ENCODE data around the gene XYLT1.

XYLT1 gene

DNA sequence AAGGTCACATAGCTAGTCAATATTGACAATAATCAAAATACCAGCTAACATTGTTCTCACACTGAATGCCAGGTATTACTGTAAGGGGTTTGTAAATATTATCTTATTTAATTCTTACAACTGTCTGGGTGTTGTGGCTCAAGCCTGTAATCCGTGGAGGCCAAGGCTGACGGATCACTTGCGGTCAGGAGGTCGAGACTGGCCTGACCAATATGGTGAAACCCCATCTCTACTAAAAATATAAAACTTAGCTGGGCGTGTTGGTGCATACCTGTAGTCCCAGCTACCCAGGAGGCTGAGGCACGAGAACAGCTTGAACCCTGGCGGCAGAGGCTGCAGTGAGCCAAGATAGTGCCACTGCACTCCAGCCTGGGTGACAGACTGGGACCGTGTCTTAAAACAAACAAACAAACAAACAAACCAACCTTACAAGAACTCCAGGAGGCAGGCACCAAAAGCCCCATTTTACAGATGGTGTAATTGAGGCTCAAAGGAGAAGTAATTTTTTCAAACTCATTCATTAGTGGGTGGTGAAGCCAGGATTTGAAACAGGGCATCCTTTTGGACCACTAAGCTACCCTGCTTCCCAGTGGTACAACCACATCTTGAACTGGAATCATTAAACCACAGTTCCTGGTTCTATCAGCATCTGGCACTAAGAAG, 104.3 kb downstream of the XYLT1 start:
- TF ChIP-seq, protein P1, sequence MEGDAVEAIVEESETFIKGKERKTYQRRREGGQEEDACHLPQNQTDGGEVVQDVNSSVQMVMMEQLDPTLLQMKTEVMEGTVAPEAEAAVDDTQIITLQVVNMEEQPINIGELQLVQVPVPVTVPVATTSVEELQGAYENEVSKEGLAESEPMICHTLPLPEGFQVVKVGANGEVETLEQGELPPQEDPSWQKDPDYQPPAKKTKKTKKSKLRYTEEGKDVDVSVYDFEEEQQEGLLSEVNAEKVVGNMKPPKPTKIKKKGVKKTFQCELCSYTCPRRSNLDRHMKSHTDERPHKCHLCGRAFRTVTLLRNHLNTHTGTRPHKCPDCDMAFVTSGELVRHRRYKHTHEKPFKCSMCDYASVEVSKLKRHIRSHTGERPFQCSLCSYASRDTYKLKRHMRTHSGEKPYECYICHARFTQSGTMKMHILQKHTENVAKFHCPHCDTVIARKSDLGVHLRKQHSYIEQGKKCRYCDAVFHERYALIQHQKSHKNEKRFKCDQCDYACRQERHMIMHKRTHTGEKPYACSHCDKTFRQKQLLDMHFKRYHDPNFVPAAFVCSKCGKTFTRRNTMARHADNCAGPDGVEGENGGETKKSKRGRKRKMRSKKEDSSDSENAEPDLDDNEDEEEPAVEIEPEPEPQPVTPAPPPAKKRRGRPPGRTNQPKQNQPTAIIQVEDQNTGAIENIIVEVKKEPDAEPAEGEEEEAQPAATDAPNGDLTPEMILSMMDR (IDR thresholded peaks at IDR 0.05): no peak

DNA sequence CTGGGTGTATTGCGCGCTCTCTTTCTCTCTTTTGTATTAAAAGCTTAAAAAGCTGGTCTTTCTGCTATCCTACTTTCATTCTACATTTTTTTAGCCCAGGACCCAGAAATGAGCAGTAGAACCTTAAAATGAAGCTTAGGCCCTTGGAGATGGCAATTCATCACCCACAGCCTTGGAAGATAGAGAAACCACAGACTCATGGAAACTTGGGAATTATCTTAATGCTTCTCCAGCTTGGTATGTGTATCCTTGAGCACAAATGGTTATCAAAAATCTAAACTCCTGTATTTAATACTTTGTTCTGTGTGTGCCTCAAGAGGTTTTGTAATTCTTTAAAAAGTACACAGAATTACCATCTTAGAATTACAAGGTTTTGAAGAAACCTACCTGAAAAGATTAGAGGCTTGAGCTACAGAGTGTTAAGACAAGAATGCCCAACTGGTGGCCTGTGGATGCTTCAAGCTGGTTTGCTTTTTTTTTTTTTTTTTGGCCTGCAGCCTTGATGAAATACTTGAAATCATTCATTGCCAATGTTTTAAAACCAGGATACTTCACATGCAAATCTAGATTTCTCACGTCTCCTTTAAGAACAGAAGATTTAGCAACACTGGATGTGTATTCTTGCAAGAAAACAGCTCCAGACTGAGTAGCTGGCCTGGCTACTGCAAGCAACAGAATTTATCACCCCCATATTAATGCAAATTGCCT, 105.0 kb downstream of the XYLT1 start:
- TF ChIP-seq, protein P1 (IDR thresholded peaks at IDR 0.05): no peak

- TF ChIP-seq, protein P1 (IDR thresholded peaks at IDR 0.05): no peak
Observed at GRCh38 chr16:17365211-17365541, 105.6 kb downstream of the XYLT1 start.

DNA sequence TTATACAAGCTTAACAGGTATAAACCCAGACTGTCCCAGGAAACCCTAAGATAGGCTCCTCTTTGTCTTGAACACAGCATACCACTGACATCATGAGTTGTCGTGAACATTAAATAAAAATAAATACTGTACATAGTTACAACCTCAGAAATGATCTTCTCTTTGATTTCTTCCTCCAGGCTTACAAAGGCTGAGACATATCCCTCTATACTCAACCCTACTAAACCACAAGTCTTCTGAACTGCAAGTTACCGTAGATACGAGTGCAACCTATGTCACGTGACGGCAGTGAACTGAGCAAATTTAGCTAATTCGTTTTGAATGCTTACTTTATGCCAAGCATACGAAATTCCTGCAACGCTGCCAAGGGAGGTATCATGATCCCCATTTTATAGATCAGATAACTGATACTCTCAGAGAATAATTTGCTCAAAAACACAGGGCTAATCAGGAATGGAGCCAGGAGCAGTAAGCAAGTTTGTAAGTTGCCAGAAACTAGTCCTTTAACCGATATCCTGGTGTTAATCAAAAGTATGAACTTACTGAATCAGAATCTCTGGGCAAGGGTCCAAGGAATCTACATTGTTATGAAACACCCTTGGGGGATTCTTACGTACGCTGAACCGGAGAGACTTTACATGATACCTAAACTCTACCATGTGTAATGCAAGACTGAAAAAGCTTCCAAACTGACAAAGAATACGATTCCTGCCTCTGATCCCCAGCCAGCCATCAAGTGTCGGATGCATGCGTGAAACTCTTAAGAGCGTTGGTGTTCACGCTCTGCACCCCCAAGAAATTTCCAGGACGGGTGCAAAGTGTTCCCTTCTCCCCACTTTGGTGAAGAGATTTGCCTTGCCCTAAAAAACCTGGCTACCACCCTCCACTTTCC, 106.2 kb downstream of the XYLT1 start:
- TF ChIP-seq, protein P1 (IDR thresholded peaks at IDR 0.05): no peak

DNA sequence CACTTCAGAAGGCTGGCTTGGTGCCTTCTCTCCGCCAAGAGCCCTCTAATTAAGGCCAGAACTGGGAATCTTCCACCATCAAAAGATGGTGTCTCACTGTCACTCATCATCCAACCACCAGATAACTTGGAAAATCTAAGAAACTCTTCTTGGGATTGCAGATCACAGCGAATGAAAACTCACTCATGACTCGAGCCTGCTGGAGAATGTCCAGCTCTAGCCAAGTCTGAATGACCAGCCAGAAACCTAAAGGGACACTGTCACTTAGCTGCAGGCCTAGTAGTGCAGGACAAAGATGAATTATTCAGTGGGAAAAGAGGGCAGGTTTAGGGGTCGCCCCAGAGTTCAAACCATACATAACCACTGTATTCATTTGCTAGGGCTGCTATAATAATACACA, 107.8 kb downstream of the XYLT1 start:
- TF ChIP-seq, protein P1 (IDR thresholded peaks at IDR 0.05): no peak

DNA sequence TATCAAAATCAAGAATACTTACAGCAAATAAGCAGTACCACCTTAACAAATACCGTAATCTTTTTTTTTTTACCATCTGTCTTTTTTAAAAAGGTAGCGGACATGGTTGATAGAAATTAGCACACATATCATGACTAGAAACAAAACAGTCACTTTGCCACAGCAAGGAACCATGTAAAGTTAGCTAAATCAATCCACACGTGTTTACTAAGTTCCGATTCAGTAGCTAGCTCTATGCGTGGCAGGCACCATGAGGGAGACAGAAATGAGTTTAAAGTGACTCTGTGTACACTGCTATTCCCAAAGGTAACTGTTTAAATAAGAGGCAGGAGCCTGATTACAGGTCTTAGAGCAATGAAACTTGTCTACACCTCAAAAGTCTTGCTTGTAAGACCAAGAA, 108.6 kb downstream of the XYLT1 start:
- TF ChIP-seq, protein P1 (IDR thresholded peaks at IDR 0.05): no peak

DNA sequence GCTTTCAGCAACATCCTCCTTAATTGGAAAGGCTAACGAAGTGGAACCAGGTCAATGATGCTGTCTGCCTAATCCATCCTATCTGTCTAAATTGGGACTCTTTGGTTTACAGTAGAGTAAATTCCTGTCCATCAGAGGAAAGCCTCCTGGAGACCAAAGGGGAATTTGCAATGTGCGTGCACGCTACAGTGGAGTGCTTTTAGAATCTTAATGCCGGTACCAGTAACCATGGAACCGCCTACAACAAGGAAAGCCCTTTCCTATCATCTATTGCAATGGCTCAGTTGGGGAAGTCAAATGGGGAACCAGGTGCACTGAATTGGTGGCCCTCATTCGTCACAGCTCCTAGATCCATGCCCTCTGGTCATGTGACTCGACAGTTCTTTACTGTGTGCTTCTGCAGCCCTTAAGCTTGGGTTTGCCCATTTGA, 110.1 kb downstream of the XYLT1 start:
- TF ChIP-seq, protein P1 (IDR thresholded peaks at IDR 0.05): no peak
